Activated B cell treated with CpG ODN at 0.5 μM for 24 hours (primary cell): Measurements from ENCODE around the gene IPCEF1. TPM values are rescaled to one million over a fixed set of nuclear protein-coding genes. Genes with fewer than 3 reads are reported as not detected.

Experiments
- ATAC-seq: fragments of 200-7000 bp; cut with Tn5 transposase; one replicate; pipeline ENCODE4 v1.10.0; 2021; ENCODE audit warnings: low read depth, mild to moderate bottlenecking, moderate library complexity
- CTCF ChIA-PET: fragments of 350-600 bp; sonication (Branson Sonifier 250); formaldehyde crosslinking; loops from one replicate; lab custom pipeline; 2021; ENCODE audit warnings: antibody characterized with exemption; lab: Charles Lee
- POLR2A ChIA-PET: fragments of 350-600 bp; sonication (Branson Sonifier 250); formaldehyde crosslinking; loops from one replicate; lab custom pipeline; 2021; ENCODE audit warnings: antibody characterized with exemption; lab: Charles Lee
- DNase-seq: peaks from one replicate; pipeline ENCODE4 v3.0.0; 2022
- H3K27ac Mint-ChIP-seq: one replicate; pipeline ENCODE4 v1.8.0; 2020; ENCODE audit warnings: mixed read lengths
- H3K27me3 Mint-ChIP-seq: one replicate; pipeline ENCODE4 v1.8.0; 2021; ENCODE audit warnings: mixed read lengths
- H3K36me3 Mint-ChIP-seq: one replicate; pipeline ENCODE4 v1.8.0; 2021; ENCODE audit warnings: low read depth, mixed read lengths
- H3K4me1 Mint-ChIP-seq: one replicate; pipeline ENCODE4 v1.8.0; 2021; ENCODE audit warnings: mixed read lengths
- H3K4me3 Mint-ChIP-seq: one replicate; pipeline ENCODE4 v1.8.0; 2020; ENCODE audit warnings: mild to moderate bottlenecking, mixed read lengths
- H3K9me3 Mint-ChIP-seq: one replicate; pipeline ENCODE4 v1.8.0; 2020; ENCODE audit warnings: mixed read lengths
- intact Hi-C: fragments of 100-400 bp; cut with micrococcal nuclease; formaldehyde crosslinking; loops from one replicate; pipeline ENCODE4 v1.15.1; 2024
- total RNA-seq: library from RNA; stranded (reverse); gene quantifications from 2 replicates; pipeline ENCODE4 v1.2.3, GENCODE V29; 2022
- TF ChIP-seq, protein P1 (sequence below): fragments of 200-600 bp; IDR thresholded peaks from one replicate; pipeline ENCODE4 v1.8.0; 2022; ENCODE audit warnings: antibody characterized with exemption, mild to moderate bottlenecking

The IPCEF1 gene
- total RNA-seq, 1 donor from 2014 or later: 2.1 TPM

DNA sequence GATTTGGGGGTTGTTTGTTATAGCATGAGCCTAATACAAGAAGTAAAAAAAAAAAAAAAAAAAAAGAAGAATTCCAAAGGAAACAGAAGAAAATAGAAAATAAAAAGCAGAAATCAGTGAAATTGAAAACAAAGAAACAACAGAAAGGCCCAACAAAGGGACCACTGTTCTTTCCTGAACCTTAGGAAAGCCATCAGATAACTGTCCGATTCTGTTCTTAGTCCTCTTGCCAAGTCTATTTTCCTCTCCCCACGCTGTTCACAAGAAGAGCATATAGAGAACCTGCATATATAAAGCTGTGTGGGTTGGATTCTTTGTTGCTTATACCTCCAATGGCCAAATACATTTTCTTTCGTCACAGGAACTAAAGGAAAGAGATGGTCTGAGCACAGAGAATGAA lies 38.0 kb upstream of the IPCEF1 start:
- no peaks in the 10 kb centered on the region for H3K36me3 Mint-ChIP-seq
- CTCF ChIA-PET: no interaction called here
- H3K9me3 Mint-ChIP-seq: no peaks in the 10 kb centered on the region
- POLR2A ChIA-PET: no interaction called here
- DNase-seq (no peak), ATAC-seq (no peak)
- intact Hi-C loops: no loop called here
- TF ChIP-seq, protein P1, sequence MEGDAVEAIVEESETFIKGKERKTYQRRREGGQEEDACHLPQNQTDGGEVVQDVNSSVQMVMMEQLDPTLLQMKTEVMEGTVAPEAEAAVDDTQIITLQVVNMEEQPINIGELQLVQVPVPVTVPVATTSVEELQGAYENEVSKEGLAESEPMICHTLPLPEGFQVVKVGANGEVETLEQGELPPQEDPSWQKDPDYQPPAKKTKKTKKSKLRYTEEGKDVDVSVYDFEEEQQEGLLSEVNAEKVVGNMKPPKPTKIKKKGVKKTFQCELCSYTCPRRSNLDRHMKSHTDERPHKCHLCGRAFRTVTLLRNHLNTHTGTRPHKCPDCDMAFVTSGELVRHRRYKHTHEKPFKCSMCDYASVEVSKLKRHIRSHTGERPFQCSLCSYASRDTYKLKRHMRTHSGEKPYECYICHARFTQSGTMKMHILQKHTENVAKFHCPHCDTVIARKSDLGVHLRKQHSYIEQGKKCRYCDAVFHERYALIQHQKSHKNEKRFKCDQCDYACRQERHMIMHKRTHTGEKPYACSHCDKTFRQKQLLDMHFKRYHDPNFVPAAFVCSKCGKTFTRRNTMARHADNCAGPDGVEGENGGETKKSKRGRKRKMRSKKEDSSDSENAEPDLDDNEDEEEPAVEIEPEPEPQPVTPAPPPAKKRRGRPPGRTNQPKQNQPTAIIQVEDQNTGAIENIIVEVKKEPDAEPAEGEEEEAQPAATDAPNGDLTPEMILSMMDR: no peak
- no peaks in the 10 kb centered on the region for H3K4me1 Mint-ChIP-seq
- H3K27me3 Mint-ChIP-seq: peaks cover 7% of the 10 kb centered on the region
- H3K4me3 Mint-ChIP-seq: no peak overlapping the region
- no peak overlapping the region for H3K27ac Mint-ChIP-seq

DNA sequence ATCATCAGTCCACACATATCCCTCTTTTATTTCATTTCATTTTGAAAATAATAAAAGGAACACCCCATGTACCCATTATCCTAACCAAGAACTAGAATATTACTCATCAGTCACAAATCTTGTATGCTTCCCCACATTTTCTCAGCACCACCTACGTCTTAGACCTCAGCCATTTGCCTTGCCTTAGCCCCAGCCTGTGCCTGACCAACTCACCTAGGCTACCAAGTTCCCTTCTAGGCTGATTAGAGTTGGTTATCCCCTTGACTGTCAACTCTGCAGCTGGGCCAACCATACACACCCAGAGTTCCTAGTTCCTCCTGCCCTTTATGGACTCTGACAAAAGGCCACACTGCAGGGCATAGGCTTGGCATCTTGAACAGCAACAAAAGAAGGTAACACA lies 33.4 kb upstream of the IPCEF1 start:
- ChIA-PET POLR2A (no interaction called here), CTCF (no interaction called here)
- Mint-ChIP-seq H3K27me3 (peaks cover 11% of the 10 kb centered on the region), H3K36me3 (no peaks in the 10 kb centered on the region), H3K4me3 (no peak overlapping the region), H3K9me3 (peaks cover 6% of the 10 kb centered on the region), H3K27ac (no peak overlapping the region), H3K4me1 (no peaks in the 10 kb centered on the region)
- no peak for ATAC-seq
- intact Hi-C loops: no loop called here
- DNase-seq: no peak
- TF ChIP-seq, protein P1: no peak

DNA sequence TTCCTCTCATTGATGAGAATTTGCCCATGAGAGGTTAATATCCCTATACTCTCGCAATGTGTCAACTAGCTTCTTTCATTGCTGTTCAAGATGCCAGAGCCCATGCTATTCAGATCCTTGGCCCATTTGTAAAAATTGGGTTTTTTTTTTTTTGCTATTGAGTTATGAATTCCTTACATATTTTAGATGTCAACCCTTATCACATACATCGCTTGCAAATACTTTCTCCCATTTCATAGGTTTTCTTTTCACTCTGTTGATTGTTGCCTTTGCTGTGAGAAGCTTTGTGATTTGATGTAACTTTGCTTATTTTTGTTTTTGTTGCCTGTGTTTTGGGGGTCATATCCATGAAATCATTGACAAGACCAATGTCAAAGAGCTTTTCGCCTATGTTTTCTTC lies 32.2 kb upstream of the IPCEF1 start:
- ChIA-PET POLR2A (no interaction called here), CTCF (no interaction called here)
- ATAC-seq (no peak), DNase-seq (no peak)
- Mint-ChIP-seq H3K27me3 (peaks cover 7% of the 10 kb centered on the region), H3K4me3 (no peak overlapping the region), H3K9me3 (peaks cover 6% of the 10 kb centered on the region), H3K4me1 (no peaks in the 10 kb centered on the region), H3K36me3 (no peaks in the 10 kb centered on the region), H3K27ac (no peak overlapping the region)
- intact Hi-C loops: no loop called here
- TF ChIP-seq, protein P1: no peak

DNA sequence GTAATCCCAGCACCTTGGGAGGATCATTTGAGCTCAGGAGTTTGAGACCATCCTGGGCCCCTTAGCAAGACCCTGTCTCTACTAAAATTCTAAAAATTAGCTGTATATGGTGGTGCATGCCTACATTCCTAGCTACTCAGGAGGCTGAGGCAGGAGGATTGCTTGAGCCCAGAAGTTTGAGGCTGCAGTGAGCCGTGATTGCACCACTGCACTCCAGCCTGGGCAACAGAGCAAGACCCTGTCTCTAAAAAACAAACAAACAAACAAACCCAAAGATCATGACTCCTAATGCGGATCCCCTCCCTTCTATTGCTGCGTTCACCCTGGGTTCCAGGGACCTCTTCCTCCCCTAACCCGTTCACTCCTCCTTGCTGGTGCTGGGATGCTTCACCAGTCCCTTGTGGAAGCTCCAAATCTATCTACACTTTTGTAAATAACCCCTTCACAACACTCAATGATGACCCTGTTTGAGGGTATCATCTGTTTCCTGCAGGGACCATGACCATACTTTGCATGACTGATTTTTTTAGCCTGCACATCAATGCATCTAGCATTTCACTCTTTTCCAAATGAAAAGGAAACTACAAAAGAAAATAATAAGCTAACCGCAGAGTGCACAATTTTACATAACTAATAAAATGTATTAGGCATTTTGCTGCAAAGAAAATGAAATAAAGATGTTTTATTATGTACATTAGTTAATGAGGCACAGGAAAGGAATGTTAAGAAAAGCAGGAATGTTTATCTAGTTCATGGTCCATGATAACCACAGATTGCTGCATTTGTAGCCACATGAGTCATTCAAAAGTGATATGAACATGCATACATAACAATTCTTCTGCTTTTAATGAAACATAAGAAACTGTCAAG lies 30.5 kb upstream of the IPCEF1 start:
- Mint-ChIP-seq H3K4me1 (no peaks in the 10 kb centered on the region), H3K27ac (no peak overlapping the region)
- POLR2A ChIA-PET: no interaction called here

DNA sequence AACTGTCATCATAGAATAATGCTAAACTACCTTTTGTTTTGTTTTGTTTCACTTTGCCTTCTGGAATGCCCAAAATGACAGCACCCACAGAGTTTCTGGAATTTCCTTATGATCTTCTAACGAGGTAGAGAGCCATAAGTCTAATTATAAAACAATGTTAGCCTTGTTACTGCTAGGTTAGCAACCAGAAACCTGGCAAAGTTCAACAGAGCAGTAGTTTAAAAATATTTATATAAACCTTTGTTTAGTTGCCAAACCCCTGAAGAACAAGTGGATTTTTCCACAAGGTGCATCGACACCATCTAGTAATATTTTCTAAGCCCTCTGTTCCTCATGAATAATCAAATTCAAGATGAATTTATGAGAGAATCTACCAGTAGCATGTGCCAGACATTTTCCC lies 27.6 kb upstream of the IPCEF1 start:
- Mint-ChIP-seq H3K4me3 (no peak overlapping the region), H3K27me3 (peaks cover 4% of the 10 kb centered on the region), H3K27ac (no peak overlapping the region), H3K9me3 (peaks cover 3% of the 10 kb centered on the region), H3K36me3 (no peaks in the 10 kb centered on the region), H3K4me1 (no peaks in the 10 kb centered on the region)
- ChIA-PET POLR2A (no interaction called here), CTCF (no interaction called here)
- intact Hi-C loops: no loop called here
- DNase-seq: no peak
- TF ChIP-seq, protein P1: no peak
- no peak for ATAC-seq

More for the DNA sequence above, 30.5 kb upstream of the IPCEF1 start:
- Mint-ChIP-seq H3K36me3 (no peaks in the 10 kb centered on the region), H3K4me3 (no peak overlapping the region), H3K27me3 (peaks cover 7% of the 10 kb centered on the region), H3K9me3 (peaks cover 6% of the 10 kb centered on the region)
- DNase-seq (no peak), ATAC-seq (no peak)
- intact Hi-C loops: no loop called here
- CTCF ChIA-PET: interaction anchor here (0.6 kb wide), 1 partner anchor 7 kb away, joined by 3 read pairs; no protein-coding TSS in a partner anchor
- TF ChIP-seq, protein P1: no peak
